Stimulated activated CD8-positive, alpha-beta memory T cell treated with anti-CD3 and anti-CD28 coated beads, Interleukin-7, amount 100 ng/mL, for 24 hours (primary cell): ENCODE data around the gene KLF15.

Experiments
- DNase-seq: peaks from one replicate; pipeline ENCODE4 v3.0.0-alpha.2; 2020; ENCODE audit warnings: low read depth

KLF15 gene

GRCh38 chr3:126306397-126306796 lies 50.8 kb downstream of the KLF15 start:
- no peak for DNase-seq

DNA sequence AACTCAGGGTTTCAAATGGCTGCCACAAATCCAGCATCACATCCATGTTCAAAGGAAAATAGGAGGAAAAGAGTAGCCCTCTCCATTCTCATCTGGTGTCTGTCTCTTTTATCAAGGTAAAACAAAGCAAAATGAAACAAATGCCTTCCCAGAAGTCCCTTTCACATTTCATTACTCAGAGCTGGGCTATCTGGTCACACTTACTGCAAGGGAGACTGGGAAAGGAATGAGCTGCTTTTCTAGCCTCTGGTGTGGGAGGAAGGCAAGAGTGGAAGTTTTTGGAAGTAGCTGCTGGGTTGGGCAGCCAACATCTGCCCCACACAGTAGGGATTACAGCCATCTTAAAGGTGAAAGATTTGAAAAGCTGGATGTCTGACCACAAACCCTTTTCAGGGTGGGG lies 51.8 kb downstream of the KLF15 start:
- no peak for DNase-seq

GRCh38 chr3:126304704-126305103 lies 52.5 kb downstream of the KLF15 start:
- no peak for DNase-seq

DNA sequence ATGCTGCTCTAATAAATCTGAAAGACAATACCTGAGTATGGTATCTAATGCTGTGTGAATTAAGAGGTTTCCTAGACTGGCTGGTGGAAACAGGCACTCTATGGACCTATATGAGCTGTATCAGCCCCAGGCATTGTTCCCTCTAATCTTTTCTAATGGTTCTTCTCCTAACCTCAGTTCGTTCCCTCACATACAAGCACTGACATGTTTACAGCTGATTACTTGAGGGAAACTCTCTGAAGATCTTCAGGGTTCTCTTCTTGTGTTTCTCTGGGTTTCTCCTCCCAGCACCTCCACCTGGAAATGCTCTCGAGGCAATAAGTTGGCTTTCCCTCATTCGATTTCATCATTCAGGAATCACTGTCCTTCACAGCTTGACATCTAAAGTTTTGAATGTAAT lies 52.9 kb downstream of the KLF15 start:
- no peak for DNase-seq

DNA sequence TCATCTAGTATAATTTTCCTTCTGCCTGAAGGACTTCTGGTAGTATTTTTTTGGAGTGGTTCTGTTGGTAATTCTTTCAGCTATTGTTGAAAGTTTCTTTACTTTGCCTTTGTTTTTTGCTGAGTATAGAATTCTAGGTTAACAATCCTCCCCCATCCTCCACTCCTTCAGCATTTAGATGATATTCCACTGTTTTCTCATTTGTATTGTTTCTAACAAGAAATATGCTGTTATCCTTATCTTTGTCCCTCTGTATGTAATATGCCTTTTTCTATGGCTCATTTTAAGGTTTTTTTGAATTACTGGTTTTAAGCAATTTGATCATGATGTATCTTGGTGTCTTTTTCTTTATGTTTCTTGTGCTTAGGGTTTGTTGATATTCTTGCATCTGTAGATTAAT lies 53.9 kb downstream of the KLF15 start:
- no peak for DNase-seq

DNA sequence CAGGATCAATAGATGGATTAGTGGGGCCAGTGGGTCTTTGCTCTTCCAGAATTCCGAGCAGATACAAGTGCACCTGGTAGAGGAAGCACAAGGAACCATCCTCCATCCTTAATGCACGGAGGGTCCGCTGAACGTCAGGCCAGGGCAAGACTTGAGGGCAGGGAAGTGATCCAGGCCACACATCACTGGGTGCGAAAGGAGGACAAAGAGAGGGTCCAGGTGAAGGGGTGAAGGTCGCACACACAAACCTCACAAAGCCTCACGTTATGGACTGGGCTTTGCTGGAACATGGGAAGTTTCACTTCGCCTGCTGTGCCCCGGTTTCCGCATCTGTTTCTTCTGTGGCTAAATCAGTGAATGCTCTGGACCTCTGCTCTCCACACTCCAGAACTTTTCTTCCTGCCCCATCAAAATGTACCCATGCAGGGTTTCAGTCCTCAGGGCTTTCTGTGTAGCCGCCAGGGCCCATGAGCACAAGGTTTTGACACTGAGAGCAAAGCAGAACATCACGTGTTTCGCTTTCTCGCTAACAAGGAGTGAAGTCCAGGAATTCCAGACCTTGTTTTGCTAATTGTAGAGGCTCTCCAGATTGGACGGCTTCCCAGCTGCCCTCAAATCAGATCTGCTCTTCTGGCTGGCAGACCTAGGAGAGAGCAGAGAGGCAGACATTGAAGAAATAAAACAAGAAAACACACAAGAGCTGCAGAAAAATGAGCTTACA lies 56.3 kb downstream of the KLF15 start:
- DNase-seq, result no peak

GRCh38 chr3:126300001-126300760 lies 57.0 kb downstream of the KLF15 start:
- no peak for DNase-seq

- DNase-seq, result no peak
Observed at GRCh38 chr3:126295407-126295939, 61.7 kb downstream of the KLF15 start.

GRCh38 chr3:126294211-126294808 lies 62.9 kb downstream of the KLF15 start:
- no peak for DNase-seq

- DNase-seq, result no peak
Observed at GRCh38 chr3:126293370-126294082, 63.7 kb downstream of the KLF15 start.
